GM12801 (cell line): ENCODE measurements around the gene KNOP1.

Experiments
- CTCF ChIP-seq: IDR thresholded peaks from one replicate; pipeline ENCODE4 v1.5.1; 2011; ENCODE audit warnings: control low read depth; ENCODE audit not compliant: insufficient read length; ENCODE audit errors: extremely low read depth

The KNOP1 gene

GRCh38 chr16:19677402-19677801, 40.6 kb downstream of the KNOP1 start:
- no peak for TF ChIP-seq CTCF

GRCh38 chr16:19674485-19674884, 43.5 kb downstream of the KNOP1 start:
- TF ChIP-seq CTCF: no peak

GRCh38 chr16:19672378-19672777, 45.6 kb downstream of the KNOP1 start:
- no peak for TF ChIP-seq CTCF

GRCh38 chr16:19666477-19666876, 51.5 kb downstream of the KNOP1 start:
- no peak for TF ChIP-seq CTCF

- no peak for TF ChIP-seq CTCF
Measured at GRCh38 chr16:19664166-19664565, 53.9 kb downstream of the KNOP1 start.

GRCh38 chr16:19662351-19662750, 55.7 kb downstream of the KNOP1 start:
- TF ChIP-seq CTCF: no peak

- no peak for TF ChIP-seq CTCF
Measured at GRCh38 chr16:19660432-19660831, 57.6 kb downstream of the KNOP1 start.

- no peak for TF ChIP-seq CTCF
Measured at GRCh38 chr16:19659554-19659953, 58.5 kb downstream of the KNOP1 start.
